TTC549 (cell line): ENCODE data around the gene DDX50.
"Not testable (repeated sequence)": the region's sequence is repeated elsewhere in the genome, so short reads cannot be mapped to it uniquely, and the experiment has no call there.

Experiments
- FAIRE-seq: peaks from 2 replicates; lab custom pipeline; 2012; peaks lifted over from hg19 to GRCh38; lab: Jason Lieb, UNC

DDX50 gene

DNA sequence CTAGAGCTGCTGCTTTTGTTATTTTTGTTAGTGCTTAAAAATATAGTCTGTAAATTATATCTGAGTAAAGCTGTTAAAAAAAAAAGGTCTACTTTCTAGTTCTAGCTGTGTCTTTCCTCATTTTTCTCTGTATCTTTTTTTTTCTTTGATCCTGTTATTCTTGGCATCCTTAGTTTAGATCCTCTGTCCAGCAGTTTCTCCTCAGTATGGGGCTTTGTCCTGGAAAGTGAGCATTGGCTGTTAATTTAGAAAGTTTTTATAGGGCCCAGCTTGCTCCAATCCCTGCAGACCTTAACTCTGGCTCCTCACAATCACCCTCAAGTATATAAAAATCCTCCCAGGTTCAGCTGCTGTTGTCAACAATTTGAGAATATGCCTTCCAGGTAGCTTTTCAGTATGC is 23.5 kb downstream of the DDX50 start:
- no peak for FAIRE-seq

DNA sequence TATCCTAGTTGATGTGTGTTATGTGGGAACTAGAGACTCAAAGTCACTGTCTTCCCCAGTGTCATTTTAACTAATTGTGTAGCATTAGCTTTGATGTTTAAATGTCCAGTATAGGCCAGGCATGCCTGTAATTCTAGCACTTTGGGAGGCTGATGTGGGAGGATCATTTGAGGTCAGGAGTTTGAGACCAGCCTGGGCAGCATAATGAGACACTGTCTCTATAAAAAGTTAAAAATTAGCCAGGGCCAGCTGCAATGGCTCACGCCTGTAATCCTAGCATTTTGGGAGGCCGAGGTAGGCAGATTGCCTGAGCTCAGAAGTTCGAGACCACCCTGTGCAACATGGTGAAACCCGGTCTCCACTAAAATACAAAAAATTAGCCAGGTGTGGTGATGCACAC is 24.4 kb downstream of the DDX50 start:
- no peak for FAIRE-seq

GRCh38 chr10:68929157-68929556 is 28.0 kb downstream of the DDX50 start:
- not testable (repeated sequence) for FAIRE-seq

GRCh38 chr10:68929888-68930287 is 28.8 kb downstream of the DDX50 start:
- FAIRE-seq = not testable (repeated sequence)

GRCh38 chr10:68932860-68933259 is 31.7 kb downstream of the DDX50 start:
- not testable (repeated sequence) for FAIRE-seq

DNA sequence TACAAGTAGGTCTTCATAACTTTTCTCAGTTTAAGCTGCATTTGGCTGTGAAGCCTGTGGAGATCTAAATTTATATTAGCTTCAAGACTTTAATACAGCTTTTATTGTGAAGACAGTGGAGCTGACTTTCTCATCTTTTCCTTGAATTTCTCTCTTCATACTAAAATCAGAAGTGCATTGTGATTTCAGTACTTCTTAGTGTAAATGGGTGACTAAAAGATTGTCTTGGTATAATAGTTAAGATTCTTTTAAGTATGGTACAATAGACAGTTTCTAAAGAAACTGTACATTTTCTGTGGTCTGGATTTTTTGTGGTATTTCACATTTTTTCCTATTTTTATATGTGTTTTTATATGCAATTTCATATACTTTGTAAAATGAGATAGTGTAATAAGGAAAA is 33.9 kb downstream of the DDX50 start:
- no peak for FAIRE-seq

DNA sequence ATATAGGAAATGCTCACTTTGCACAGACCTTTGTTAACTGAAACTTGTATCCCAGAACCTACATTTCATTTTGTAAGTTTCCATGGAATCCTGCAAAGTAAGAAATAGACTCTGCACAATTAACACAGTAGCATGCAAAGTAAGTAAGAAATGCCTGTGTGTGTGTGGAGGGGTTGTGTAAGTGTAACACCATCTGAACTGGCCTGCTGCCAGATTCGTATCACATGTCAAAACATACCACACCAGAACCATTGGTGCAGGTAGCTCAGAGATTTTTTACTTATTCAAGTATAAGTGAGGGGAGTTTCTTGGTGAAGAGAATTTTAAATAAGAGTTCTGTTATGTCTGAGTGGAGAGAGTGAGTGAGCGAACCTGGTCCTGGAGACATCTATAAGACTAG is 37.0 kb downstream of the DDX50 start:
- no peak for FAIRE-seq

- FAIRE-seq = no peak
These were observed 37.8 kb downstream of the DDX50 start for GRCh38 chr10:68938884-68939283.

GRCh38 chr10:68940917-68941316 is 39.8 kb downstream of the DDX50 start:
- not testable (repeated sequence) for FAIRE-seq

- FAIRE-seq = no peak
These were observed 49.5 kb downstream of the DDX50 start for GRCh38 chr10:68950598-68950997.

GRCh38 chr10:68954904-68955303 is 53.8 kb downstream of the DDX50 start:
- no peak for FAIRE-seq

GRCh38 chr10:68955355-68955831 is 54.3 kb downstream of the DDX50 start:
- no peak for FAIRE-seq

GRCh38 chr10:68955832-68956532 is 54.9 kb downstream of the DDX50 start, which contains the start of gene DDX21:
TSS of gene DDX21 (plus strand) at chr10:68956170. CDS start at chr10:68956226, 56 bp downstream.
- no peak for FAIRE-seq

DNA sequence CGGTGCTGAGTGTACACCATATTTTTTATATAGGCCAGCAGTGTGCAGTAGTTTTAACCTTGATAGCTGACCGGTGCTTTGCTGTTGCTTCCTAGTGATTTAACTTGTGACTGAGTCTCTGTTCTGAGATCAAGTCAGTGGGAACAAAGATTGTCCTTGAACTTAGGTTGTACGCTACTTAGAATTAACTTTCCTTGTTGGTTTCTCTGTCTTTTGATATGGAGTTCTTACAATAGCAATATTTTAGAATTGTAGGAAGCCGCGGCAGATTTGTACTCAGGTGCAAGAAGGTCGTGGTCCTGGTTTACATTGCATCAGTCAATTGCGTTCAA is 56.1 kb downstream of the DDX50 start:
- no peak for FAIRE-seq

DNA sequence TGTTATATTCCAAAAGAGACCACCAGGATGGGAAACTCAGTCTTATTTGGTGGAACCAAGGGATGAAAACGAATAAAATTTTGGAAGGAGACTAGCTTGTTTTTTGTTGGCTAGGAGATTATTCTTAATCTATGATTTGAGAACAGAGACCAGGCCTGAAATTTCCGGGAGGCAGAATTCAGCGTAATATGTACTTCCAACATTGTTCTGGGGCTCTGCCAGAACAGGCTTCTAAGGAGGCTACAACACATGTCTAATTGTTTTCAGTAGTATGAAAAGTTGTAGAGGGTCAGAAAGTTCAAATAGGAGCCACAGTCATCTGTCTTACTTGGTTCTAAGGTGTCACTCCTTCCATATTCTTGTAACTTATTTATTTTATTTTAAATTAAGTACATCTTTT is 56.5 kb downstream of the DDX50 start:
- FAIRE-seq = no peak

- FAIRE-seq = no peak
These were observed 58.8 kb downstream of the DDX50 start for GRCh38 chr10:68959695-68960527.

GRCh38 chr10:68963151-68963550 is 62.0 kb downstream of the DDX50 start:
- FAIRE-seq = no peak

DNA sequence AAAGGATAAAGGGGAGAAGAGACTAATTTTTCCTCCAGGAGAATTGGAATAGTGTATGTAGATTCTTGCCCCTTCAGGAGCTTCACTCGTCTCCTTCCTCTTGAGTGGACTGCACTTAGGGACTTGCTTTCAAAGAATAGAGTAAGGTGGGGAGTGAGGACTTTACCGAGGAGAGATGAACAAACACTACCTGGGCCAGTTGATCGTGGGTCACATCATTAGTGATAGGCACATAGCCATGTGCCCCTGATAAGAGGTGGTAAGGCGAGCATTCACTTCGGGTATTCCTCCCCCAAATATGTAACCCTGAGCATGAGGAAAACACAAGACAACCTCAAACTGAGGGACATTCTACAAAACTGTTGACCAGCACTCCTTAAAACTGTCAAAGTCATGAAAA is 72.9 kb downstream of the DDX50 start:
- no peak for FAIRE-seq

DNA sequence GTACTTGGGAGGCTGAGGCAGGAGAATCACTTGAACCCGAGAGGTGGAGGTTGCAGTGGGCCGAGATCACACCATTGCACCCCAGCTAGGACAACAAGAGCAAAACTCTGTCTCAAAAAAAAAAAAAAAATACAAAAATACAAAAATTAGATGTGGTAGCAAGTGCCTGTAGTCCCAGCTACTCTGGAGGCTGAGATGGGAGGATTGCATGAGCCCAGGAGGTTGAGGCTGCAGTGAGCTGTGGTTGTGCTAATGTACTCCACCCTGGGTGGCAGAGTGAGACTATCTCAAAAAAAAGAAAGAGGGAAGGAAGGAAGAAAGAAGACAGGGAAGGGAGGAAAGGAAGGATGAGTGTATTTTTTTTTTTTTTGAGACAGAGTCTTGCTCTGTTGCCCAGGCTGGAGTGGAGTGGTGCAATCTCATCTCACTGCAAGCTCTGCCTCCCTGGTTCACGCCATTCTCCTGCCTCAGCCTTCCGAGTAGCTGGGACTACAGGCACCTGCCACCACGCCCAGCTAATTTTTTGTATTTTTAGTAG is 74.9 kb downstream of the DDX50 start:
- FAIRE-seq = not testable (repeated sequence)

DNA sequence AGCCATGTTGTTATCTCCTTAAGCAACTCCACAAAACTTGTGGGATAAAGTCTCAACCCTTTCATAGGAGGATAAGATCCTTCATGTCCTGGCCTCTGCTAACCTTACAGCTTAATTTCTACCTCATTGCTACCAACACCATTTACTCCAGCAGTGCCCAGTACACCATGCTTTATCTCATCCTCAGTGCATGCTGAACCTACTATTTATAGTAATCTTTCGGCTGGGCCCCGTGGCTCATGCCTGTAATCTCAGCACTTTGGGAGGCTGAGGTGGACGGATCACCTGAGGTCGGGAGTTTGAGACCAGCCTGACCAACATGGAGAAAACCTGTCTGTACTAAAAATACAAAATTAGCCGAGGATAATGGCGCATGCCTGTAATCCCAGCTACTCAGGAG is 78.6 kb downstream of the DDX50 start:
- FAIRE-seq = not testable (repeated sequence)

GRCh38 chr10:68981074-68981473 is 80.0 kb downstream of the DDX50 start:
- no peak for FAIRE-seq

DNA sequence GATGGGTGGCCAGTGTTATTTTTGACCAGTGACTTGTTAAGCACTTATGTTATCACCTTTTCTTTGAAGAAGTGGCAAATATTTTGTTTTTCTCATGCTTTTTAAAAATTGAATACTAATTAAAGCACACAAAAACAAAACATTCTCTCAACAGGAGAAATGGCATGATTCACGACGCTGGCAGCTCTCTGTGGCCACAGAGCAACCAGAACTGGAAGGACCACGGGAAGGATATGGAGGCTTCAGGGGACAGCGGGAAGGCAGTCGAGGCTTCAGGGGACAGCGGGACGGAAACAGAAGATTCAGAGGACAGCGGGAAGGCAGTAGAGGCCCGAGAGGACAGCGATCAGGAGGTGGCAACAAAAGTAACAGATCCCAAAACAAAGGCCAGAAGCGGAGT is 81.3 kb downstream of the DDX50 start:
- FAIRE-seq = no peak

- no peak for FAIRE-seq
These were observed 86.5 kb downstream of the DDX50 start for GRCh38 chr10:68987611-68988010.
